NCI-H774 (cell line): ENCODE results near the gene NKX6-2.

Source experiments
- DNase-seq: peaks from one replicate; lab custom pipeline; 2025; lab: John Stamatoyannopoulos, UW

NKX6-2 gene

GRCh38 chr10:132737390-132738048 is 48.4 kb downstream of the NKX6-2 start:
- DNase-seq = no peak

GRCh38 chr10:132735923-132736391 is 50.0 kb downstream of the NKX6-2 start:
- DNase-seq = no peak

- DNase-seq = no peak
Measured at GRCh38 chr10:132735341-132735775, 50.6 kb downstream of the NKX6-2 start.

- DNase-seq = no peak
Measured at GRCh38 chr10:132733926-132734325, 52.0 kb downstream of the NKX6-2 start.
